HL-60 (cell line): ENCODE data around the gene TSPO2.

ENCODE experiments used
- CTCF ChIP-seq: IDR thresholded peaks from one replicate; pipeline ENCODE4 v1.5.1; 2011; ENCODE audit warnings: low read length, control low read depth, inconsistent platforms; ENCODE audit not compliant: insufficient read depth
- POLR2AphosphoS5 ChIP-seq: IDR thresholded peaks from 2 replicates; pipeline ENCODE4 v1.6.1; 2012; ENCODE audit warnings: low read depth
- SPI1 ChIP-seq: IDR thresholded peaks from 2 replicates; pipeline ENCODE4 v1.6.1; 2012; ENCODE audit warnings: low read depth, mild to moderate bottlenecking, borderline replicate concordance

GRCh38 chr6:41027799-41028560, 14.3 kb upstream of the TSPO2 start:
- TF ChIP-seq SPI1 (no peak), CTCF (peak; percentile 80), POLR2AphosphoS5 (no peak; the same call in 1 of the 2 replicates)
